Measurements from ENCODE around the gene AKAP8. TPM values are rescaled to one million over a fixed set of nuclear protein-coding genes. Genes with fewer than 3 reads are reported as not detected.

Gene AKAP8
- total and polyA plus RNA-seq, 9 of the 15 experiments (the other 6 are each of a cell fraction or from before 2014, with no cell fraction given): 3.4 to 56.5 (median 15.0) TPM

- TF ChIP-seq, protein P1, sequence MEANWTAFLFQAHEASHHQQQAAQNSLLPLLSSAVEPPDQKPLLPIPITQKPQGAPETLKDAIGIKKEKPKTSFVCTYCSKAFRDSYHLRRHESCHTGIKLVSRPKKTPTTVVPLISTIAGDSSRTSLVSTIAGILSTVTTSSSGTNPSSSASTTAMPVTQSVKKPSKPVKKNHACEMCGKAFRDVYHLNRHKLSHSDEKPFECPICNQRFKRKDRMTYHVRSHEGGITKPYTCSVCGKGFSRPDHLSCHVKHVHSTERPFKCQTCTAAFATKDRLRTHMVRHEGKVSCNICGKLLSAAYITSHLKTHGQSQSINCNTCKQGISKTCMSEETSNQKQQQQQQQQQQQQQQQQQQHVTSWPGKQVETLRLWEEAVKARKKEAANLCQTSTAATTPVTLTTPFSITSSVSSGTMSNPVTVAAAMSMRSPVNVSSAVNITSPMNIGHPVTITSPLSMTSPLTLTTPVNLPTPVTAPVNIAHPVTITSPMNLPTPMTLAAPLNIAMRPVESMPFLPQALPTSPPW (CRISPR knock-in tag; IDR thresholded peaks at IDR 0.05): no peak
- TF ChIP-seq ZBTB2 (IDR thresholded peaks at IDR 0.05): no peak
- TF ChIP-seq ZNF717 (CRISPR knock-in tag; IDR thresholded peaks at IDR 0.05): no peak
- no peak for TF ChIP-seq AFF4 (CRISPR knock-in tag; IDR thresholded peaks at IDR 0.05)
- TF ChIP-seq CCNT2 (IDR thresholded peaks at IDR 0.05; ENCODE audit: borderline replicate concordance, extremely low read depth, insufficient read length, low read depth, low read length): no peak
- TF ChIP-seq, protein P2, sequence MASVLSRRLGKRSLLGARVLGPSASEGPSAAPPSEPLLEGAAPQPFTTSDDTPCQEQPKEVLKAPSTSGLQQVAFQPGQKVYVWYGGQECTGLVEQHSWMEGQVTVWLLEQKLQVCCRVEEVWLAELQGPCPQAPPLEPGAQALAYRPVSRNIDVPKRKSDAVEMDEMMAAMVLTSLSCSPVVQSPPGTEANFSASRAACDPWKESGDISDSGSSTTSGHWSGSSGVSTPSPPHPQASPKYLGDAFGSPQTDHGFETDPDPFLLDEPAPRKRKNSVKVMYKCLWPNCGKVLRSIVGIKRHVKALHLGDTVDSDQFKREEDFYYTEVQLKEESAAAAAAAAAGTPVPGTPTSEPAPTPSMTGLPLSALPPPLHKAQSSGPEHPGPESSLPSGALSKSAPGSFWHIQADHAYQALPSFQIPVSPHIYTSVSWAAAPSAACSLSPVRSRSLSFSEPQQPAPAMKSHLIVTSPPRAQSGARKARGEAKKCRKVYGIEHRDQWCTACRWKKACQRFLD (CRISPR knock-in tag; IDR thresholded peaks at IDR 0.05): no peak
- TF ChIP-seq CBFA2T2 (conservative IDR thresholded peaks at IDR 0.05): no peak
- no peak for TF ChIP-seq PHB2 (IDR thresholded peaks at IDR 0.05; ENCODE audit: low read depth)
- no peak for TF ChIP-seq SIX5 (IDR thresholded peaks at IDR 0.05; ENCODE audit: borderline replicate concordance in 1 of 2, insufficient read depth in 1 of 2, low read depth in 1 of 2, low read length in 2 of 2)
- no peak for TF ChIP-seq MCM2 (IDR thresholded peaks at IDR 0.05; ENCODE audit: low read depth)
- CTCF ChIA-PET (ENCODE audit: low intra/inter-chr PET ratio): no interaction called here
Observed at GRCh38 chr19:15340086-15340485, 39.5 kb downstream of the AKAP8 start.

More at GRCh38 chr19:15340086-15340485, 39.5 kb downstream of the AKAP8 start:
- no peak overlapping the region for H3K4me2 ChIP-seq (ENCODE audit: insufficient read depth, low read length)
- H3K9me1 ChIP-seq (ENCODE audit: control insufficient read depth, insufficient read depth, low read length): no peaks in the 10 kb centered on the region
- DNase-seq (ENCODE audit: extremely low read depth in 1 of 4, low spot score in 3 of 4) (no peak), ATAC-seq (no peak), FAIRE-seq (no peak)
- no peaks in the 10 kb centered on the region for H4K20me1 ChIP-seq (replicated peaks; ENCODE audit: control insufficient read depth, insufficient read depth, low read length)
- 90% methylated on average over 2 of the region's 4 CpGs for WGBS (ENCODE audit: insufficient coverage, low coverage, missing lambda C conversion rate)
- in situ Hi-C loops (cut with MboI): no loop called here
- BruUV-seq (replicated peaks): no TSS peak
- no peaks in the 10 kb centered on the region for H3K79me2 ChIP-seq (ENCODE audit: control insufficient read depth, insufficient read depth, low read length)
- intact Hi-C loops (cut with micrococcal nuclease): no loop called here
- no peak overlapping the region for H3K27ac ChIP-seq (ENCODE audit: extremely low read depth, low read depth, low read length)
- H2AFZ ChIP-seq (ENCODE audit: low read depth, low read length): no peak overlapping the region
- no peak overlapping the region for H3K9ac ChIP-seq (ENCODE audit: insufficient read depth in 1 of 2, low read depth in 2 of 2, low read length in 2 of 2)
- H3K36me3 ChIP-seq (ENCODE audit: control insufficient read depth, insufficient read depth, low read length): peaks cover 4% of the 10 kb centered on the region; the same call in 1 of the 3 replicates
- no peak overlapping the region for H3K4me3 ChIP-seq
- H3K4me1 ChIP-seq (replicated peaks in 1 of 2; ENCODE audit: control insufficient read depth in 2 of 2, insufficient read depth in 2 of 2, low read length in 2 of 2): no peaks in the 10 kb centered on the region; a peak in 1 of 5 replicates
- no peaks in the 10 kb centered on the region for H3K27me3 ChIP-seq (ENCODE audit: control insufficient read depth in 2 of 2, insufficient read depth in 2 of 2, low read length in 2 of 2)
- POLR2A ChIA-PET: no interaction called here
- no peaks in the 10 kb centered on the region for H3K9me3 ChIP-seq (replicated peaks; ENCODE audit: control insufficient read depth, insufficient read depth, low read depth, low read length)
